ENCODE measurements around the gene CHTF8.

The CHTF8 gene

DNA sequence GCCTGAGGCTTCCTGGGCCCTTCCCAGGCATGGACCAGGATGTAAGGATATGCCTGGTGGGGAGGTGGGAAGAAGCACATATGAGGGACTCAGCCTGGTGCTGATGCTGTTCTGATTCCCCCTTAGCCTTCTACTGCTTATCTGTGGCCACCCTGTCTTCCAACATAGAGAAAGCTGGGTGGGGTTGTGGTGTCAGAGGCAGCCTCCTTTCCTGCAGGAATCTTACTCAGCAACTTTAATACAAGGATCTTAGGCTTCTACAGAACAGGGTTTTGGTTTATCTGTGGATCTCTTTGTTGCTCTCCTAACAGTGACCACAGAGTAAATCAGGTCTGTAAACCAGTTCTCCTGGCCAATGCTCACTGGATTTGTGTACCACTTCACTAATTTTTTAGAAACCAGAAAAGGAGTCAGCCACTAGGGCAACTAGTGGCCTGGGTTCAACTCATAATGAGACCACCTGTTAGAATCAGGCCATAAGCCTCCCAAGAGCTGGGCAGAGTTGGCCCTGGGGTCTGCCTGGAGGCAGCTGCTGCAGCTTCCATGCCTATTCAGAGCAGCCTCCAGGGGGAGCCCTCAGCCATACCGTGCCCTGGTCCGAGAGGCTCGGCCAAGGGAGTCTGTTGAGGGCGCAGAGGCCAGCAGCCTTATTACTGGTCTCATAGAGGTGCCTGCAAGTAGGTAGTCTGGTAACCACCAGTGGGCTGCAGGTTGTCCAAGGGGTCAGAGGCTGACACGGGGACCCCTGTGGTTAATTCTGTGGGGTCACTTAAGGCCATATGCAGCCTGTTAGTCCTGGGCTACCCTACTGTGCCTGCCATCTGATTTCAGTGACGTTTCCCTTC is 19.9 kb downstream of the CHTF8 start:
- DNase-seq (ENCODE audit: low spot score) = peak; percentile 83

DNA sequence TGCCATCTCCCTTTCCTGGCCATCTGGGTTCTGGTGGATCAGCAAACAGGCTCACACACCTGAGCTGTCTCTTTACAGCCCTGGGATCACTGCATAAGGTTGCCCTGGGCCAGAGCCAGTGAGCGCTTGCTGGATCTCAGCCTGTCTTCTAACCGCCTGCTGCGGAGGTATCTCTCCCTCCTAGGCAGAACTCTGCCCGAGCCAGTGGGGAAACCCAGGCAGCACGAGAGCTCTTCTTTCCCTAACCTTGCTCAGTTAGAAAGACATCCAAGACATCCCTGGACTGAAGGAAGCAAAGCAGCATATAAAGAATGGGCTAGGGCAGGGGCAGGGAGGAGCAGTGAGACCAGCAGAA is 20.5 kb downstream of the CHTF8 start:
- no peak for DNase-seq (ENCODE audit: low spot score)

DNA sequence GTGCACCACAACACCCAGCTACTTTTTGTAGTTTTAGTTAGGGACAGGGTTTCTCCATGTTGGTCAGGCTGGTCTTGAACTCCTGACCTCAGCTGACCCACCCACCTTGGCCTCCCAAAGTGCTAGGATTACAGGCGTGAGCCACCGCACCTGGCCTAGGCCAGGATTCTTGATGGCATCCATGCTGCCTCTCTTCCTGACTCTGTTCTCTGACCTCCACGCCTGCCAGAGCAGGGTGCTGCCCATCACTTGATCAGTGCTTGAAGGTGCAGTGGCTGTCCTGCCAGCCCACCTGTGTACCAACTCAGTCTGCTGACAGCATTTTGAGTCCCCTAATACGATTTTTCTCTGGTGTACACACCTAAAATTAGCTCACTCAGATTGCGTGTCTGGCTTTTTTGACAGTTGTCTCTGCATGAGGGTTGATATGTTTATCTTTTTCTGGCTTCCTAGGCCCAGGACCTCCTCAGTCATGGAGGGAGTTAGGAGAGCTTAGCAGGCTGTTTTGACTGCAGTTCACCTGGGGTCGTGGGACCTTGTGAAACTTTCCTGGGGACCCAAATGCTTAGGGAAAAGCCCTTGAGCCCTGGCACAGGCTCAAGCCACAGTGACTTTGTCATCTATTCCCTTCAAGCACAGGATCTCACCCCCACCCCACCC is 21.0 kb downstream of the CHTF8 start:
- DNase-seq (ENCODE audit: low spot score) = no peak

DNA sequence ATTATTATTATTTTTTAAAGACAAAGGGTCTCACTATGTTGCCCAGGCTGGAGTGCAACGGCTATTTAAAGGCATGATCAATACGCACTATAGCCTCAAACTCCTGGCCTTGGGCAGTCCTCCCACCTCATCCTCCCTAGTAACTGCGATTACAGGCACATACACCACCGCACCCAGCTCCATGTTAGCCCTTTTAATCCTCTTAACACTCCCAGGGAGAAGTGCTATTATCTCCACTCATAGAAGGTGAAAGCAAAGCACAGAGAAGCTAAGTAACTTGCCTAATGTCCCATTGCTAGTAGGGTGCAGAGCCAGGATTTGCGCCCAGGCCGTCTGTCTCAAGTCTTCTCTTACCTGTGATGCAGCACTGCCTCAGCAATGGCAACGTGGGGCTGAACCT is 22.0 kb downstream of the CHTF8 start:
- DNase-seq (ENCODE audit: low spot score) = no peak

DNA sequence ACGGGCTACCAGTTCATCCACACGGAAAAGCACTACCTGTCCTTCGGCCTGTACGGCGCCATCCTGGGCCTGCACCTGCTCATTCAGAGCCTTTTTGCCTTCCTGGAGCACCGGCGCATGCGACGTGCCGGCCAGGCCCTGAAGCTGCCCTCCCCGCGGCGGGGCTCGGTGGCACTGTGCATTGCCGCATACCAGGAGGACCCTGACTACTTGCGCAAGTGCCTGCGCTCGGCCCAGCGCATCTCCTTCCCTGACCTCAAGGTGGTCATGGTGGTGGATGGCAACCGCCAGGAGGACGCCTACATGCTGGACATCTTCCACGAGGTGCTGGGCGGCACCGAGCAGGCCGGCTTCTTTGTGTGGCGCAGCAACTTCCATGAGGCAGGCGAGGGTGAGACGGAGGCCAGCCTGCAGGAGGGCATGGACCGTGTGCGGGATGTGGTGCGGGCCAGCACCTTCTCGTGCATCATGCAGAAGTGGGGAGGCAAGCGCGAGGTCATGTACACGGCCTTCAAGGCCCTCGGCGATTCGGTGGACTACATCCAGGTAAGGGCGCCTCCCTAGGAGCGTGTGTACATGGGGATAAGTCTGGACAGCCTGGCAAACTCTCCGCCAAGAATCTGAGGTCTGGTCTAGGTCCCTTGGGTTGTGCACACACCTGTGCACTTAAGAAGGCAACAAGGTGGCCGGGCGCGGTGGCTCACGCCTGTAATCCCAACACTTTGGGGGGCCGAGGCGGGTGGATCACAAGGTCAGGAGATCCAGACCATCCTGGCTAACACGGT is 22.7 kb downstream of the CHTF8 start:
- no peak for DNase-seq (ENCODE audit: low spot score)

DNA sequence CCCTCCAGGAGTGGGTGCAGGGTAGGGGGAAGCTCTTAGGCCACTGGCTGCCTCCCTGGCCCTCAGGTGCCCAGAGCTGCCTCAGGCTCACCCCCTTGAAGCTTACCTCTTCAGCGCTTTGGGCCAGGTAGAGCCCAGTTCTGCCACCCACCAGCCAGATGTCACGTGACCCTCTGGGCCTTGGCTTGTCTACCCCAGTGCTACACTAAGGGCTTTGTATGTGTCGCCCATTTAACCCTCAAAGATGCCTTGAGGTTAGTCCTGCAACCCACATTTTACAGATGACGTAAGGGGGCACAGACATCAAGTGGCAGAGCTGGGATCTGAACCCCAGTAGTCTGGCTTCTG is 23.5 kb downstream of the CHTF8 start:
- no peak for DNase-seq (ENCODE audit: low spot score)

DNA sequence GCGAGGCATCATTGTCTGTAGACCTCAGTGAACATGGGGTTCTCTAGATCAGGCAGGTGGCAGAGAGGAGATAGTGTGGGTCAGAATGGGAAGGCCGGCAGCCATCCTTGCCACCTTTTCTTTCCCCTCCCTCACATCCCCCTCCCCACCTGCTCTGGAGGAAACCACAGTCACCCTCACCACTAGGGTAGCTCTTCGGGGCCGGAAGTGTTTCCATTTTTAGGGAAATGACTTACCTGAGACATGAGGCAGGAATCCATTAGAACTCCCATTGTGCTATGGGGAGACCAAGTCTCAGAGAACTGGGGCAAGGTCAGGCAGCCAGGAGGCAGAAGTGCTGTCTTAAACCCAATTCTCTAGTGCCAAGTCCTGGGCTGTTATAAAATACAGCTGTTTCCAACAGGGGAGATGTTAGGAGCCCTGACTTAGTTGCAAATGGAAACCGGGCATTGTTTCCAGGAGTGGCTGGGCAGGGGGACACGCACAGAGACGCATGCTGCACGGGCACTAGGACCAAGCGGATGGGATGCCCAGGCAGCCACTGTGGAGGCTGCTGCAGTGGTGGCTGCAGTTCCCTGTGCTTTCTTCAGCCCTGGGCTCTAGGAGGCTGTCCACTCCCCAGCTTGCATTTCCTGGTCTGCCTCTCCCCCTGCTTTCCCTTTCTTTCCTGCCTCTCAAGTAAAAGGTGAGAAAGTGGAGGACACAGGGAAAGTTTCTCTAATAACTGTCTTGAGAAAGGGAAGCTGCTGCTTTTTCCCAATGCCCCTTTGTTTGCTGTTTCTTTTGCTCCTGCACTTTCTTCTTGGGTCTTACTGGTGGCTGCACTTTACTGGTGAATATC is 24.1 kb downstream of the CHTF8 start:
- peak; percentile 58 for DNase-seq (ENCODE audit: low spot score)

DNA sequence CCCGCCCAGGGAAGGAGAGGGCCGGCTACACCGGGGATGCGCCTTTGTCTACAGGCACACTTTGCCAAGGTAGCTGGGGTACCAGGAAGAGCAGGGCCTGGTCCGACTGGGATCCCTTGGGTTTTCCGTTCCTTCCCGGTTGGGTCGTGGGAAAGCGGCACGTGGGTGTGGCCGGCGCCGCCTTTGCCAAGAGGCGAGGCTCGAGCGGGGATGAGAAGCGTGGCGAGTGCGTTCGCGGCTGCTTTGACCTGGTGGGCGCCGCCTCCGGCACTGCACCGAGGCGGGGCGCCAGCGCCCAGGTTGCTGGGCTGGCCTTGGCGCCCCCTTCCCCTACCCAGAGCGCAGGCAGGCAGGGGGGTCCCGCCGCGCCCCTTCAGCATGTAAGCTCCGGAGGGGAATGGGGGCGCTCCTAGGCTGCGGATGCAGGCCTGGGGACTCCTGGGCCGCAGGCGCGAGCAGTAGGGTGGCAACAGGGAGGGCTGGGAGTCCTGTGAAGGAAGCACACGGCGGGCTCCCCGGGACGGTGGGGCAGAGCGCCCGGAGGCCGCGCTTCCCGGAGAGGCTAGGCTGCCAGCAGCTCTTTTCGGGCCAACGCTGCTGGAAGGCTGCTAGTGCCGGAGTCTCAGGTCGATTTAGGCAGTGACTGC is 24.9 kb downstream of the CHTF8 start:
- DNase-seq (ENCODE audit: low spot score) = peak; percentile 76

DNA sequence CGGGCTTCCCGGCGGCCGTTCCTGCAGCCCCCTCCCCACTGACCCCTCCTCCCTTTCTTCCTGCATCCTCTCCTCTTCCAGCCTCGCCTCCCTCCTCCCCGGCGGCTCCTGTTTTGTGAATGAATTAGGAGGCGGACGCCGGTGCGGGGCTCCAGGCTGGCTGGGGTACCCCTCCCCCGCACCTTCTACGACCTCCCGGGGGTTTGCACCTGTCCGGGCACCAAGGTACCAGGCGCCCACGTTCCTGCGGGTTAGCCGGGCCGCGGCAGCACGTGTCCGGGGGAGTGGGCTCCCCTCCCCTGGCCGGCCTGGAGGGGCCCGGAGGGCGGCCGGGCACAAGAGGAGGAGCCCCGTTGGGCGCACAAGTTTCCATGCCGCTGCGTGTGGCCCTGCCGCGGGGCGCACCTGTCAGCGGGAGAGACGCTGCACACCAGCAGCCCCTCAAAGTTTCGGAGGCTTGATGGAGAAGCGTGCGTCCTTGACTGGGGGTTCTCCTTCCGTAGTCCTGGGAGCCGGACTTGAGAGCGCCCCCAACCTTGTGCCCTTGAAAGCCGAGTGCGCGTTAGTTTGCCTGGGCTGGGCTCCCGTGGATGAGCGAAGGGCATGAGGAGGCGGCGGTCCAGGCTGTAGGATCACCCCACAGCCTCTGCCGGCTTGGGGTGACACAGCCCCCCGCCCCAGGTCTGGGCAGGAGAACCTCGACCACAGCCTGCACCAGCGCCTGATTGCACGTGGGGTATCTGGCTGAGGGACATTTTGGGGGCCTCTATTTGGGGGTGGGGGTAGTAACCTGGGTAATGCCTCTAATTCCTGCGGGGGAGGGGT is 25.7 kb downstream of the CHTF8 start:
- peak; percentile 72 for DNase-seq (ENCODE audit: low spot score)

DNA sequence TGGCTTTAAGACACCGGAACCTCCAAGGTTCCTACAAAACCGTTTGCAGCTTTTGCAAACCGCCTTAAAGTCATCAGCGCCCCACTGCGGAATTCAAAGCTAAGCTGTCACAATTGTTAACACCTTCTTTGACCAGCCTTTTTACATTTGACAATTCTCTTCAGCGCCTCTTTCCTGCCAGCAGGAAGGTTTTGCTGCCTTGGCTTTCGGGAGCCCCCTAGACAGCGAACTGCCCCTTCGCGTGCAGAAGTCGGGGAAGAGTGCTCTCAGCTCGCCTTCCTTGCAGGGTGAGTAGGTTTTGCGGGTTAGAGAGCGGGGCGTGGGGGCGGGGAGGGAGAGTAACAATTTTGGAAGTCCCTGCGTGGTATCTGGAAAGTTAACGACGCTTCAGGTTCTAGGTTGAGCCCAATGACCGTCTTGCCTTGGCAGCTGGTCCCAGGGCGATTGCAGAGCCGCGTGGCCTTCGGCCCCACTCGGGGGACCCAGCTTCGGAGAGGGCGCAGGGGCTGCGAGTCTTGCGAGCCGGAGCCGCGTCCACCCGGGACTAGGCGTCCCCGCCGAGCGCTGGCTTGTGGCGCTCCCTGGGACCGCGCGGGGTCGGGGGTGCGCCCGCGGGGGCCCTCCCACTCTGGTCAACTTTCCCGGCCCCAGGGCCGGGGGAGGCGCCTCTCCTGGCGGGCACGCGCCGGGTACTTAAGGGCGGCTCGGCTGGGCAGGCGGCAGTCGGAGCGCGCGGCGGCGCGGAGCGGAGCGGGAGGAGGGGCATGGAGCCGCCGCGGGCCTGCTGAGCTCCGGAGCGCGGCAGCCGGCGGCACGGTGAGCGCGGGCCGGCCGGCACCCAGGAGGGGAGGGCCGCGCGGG is 26.7 kb downstream of the CHTF8 start, which contains the start of gene HAS3:
TSS of gene HAS3 (plus strand) at position 153 of the 861 bp plus-strand sequence. CDS start 3,743 bp downstream, outside the sequence.
- DNase-seq (ENCODE audit: low spot score) = peak; percentile 84

DNA sequence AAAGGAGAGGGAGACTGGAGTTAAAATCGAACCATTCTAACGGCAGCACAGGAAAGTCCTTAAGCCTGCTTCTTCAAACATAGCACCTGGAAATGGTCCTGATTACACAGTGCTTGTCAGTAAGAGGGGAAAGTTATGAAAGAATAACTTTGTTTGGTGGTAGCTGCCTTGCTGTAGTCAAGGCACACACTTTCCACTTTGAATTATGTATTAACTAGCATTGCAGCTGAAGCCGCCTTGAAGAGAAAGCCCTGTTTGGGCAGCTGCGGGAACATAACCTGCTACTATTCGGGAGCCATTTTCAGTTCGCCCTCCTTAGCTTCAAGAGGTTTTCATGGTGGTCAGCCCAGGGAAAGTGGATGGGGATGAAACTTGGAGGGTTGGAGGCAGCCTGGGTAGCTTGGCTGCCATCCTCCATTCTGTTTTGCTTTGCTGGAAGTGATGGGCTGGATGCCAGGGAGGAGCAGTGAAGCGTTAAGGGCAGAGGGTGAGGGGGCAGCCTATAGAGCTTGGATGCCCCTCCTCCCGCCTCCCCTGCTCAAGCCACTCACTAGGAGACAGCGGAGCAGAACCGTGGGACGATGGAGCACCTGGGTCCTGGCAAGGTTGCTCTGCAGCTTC is 32.2 kb downstream of the CHTF8 start:
- DNase-seq (ENCODE audit: low spot score) = no peak

DNA sequence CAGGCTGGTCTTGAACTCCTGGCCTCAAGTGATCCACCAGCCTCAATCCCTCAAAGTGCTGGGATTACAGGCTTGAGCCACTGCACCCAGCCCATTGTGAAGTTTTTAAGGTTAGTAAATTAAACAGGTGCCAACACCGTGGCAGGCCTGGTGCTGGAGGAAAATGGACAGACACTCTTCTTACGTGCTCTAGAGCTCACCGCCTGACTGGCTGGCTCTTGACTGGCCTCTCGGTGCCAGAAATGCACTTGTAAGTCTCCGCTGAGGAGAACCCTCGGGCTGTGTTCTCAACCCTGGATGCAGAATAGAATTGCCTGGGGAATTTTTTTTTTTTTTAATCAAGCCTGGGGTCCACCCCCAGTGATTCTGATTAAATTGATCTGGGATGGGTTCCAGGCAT is 37.2 kb downstream of the CHTF8 start:
- no peak for DNase-seq (ENCODE audit: low spot score)

DNA sequence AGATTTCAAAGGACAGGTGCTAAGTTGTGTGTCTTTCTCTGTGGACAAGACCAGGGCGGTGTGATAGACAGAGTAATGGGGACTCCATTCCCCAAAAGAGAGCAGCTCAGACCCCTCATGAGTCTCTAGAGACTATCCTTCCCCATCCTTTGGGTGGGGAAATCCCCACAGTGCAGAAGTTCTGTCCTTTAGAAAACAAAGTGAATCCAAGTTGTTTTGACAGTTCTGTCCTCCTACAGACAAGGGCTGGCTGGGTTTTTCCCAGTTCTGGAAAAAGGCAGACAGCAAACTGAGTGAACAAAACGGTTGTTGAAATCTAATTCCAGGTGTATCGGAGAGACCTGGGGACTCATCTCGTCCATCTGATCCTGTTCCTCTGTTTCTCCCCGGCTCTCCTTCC is 37.9 kb downstream of the CHTF8 start:
- no peak for DNase-seq (ENCODE audit: low spot score)

DNA sequence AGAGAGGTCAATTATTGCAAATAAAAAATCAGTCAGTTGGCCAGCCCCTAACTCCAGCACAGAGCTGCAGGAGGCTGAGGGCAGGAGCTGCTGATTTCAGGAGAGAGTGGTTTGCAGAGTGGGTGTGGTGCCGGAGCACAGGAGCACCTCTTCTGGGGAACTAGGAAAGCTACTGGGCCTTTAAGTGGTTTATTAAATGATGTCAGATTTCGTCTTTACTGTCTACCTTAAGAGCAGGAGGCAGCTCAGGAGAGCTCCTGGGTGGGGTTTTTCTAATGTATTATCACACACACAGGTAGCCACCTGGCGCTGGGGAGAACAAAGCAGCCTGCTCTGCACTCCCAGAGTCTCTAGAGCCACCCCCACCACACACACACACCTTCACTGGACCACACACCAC is 38.4 kb downstream of the CHTF8 start:
- no peak for DNase-seq (ENCODE audit: low spot score)

DNA sequence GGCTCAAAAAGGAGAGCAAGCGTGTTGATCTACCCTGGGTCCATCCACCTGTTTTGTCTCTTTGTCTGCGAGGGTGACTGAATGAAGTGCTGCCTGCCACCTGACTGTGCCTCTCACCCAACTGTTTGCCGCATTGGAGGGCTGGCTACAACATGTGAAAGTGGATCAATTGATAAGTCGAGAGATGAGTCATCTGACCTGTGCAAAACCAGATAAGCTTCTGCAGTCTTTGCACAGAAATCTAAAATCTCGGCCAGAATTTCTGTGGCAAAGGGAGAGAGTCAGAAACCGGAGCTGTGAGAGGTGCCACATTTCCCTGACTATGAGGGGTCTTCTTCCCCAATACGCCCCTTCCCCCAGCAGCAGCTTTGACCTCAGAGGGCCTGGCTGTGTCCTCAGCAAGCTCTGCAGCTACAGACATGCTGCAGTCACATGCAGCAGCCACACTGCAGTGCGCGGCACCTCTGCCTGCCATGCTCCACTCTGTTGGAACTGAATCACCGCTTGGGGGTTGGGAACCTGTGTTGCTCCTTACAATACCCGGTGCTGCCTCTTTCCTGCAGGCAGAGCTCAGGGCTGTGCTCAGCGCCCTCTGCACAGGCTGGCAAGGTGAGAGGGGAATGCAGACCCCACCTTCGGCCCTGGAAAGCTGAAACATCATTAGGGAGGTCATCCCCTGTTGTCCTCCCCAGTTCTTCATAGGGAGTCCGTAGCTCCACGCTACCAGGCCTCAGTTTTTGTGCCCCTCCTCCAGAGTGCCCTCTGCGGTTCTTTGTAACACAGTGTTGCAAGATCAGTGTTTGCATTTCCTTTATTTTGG is 43.1 kb downstream of the CHTF8 start:
- DNase-seq (ENCODE audit: low spot score) = peak; percentile 62

DNA sequence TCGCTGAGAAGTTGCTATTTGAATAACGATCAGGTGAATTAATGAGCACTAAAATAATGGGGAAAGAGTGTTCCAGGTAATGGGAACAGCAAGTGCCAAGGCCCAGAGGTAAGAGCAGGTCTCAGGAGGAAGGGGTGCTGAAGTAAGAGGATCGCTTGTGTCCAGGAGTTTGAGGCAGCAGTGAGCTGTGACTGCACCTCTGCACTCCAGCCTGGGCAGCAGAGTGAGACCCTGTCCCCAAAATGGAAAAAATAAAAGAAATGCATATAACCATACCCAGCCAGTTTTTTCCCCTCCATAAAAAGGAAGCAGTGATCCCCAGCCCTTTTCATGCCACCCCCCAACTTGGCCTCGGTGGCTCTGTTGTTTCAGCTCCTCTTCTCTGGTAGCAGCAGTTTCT is 43.7 kb downstream of the CHTF8 start:
- DNase-seq (ENCODE audit: low spot score) = no peak

DNA sequence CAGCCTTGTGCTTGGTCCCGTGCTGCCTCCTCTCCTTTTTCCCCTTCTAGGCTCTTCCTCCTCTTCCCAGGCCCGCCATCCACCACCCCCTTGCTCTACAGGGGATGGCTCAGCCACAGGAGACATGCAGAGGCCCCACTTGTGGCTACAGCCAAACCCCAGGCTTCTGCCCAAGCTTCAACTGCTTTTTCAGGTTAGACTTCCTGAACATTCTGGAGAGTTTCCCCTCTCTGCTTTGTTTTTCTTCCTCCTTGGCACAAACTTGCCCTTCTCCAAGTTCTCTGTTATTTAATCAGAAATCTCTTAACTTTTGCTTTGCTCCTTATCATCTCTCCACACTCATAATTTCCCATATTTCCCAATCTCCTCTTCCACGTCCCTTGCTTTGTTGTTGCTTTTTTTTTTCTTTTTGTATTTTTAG is 45.2 kb downstream of the CHTF8 start:
- no peak for DNase-seq (ENCODE audit: low spot score)

DNA sequence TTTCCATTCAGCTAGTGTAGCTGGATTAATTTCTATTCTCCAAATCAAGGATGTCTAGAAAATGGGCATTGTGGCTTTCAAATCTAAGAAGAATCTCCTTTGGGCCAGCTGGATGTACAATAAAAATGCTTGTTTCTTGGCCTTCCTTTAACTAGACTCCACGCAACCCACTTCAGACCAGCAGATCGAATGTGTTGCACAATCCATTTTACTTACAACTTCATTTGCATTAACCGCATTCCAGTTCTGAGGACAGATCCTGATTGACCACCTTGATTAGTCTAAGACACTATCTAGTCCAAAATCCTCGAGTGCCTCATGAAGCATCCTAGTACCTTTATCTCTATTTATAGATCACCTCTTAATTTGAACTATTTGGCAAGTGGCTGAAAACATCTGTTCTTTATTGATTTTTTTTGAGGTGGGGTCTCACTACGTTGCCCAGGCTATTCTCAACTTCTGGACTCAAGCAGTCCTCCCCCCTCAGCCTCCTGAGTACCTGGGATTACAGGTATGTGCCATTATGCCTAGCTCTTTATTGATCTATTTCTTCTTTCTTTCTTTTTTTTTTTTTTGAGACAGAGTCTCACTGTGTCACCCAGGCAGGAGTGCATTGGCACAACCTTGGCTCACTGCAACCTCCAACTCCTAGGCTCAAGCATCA is 47.2 kb downstream of the CHTF8 start:
- DNase-seq (ENCODE audit: low spot score) = no peak
